Neural crest cell (in vitro differentiated cells): Measurements from ENCODE around the gene OBSCN. TPM values are rescaled to one million over a fixed set of nuclear protein-coding genes. Genes with fewer than 3 reads are reported as not detected.

Experiments
- DNase-seq: peaks from one replicate; pipeline ENCODE4 v3.0.0; 2021; ENCODE audit warnings: low read depth, mixed read lengths, low spot score
- H3K27ac Mint-ChIP-seq: one replicate; pipeline ENCODE4 v1.8.0; 2021; ENCODE audit warnings: mild to moderate bottlenecking, mixed read lengths; ENCODE audit not compliant: unreplicated experiment
- H3K27me3 Mint-ChIP-seq: 2 replicates; pipeline ENCODE4 v1.8.0; 2021; ENCODE audit warnings: low read depth, mild to moderate bottlenecking, mixed read lengths
- H3K36me3 Mint-ChIP-seq: 2 replicates; pipeline ENCODE4 v1.8.0; 2021; ENCODE audit warnings: low read depth, mild to moderate bottlenecking, mixed read lengths
- H3K4me1 Mint-ChIP-seq: 2 replicates; pipeline ENCODE4 v1.8.0; 2021; ENCODE audit warnings: mixed read lengths
- H3K4me3 Mint-ChIP-seq: one replicate; pipeline ENCODE4 v1.8.0; 2021; ENCODE audit warnings: mild to moderate bottlenecking, mixed read lengths
- H3K9me3 Mint-ChIP-seq: 2 replicates; pipeline ENCODE4 v1.8.0; 2021; ENCODE audit warnings: mixed read lengths
- CTCF ChIP-seq: fragments of 200-600 bp; sonication (generic); conservative IDR thresholded peaks from 2 replicates; pipeline ENCODE4 v1.5.0; 2021; ENCODE audit warnings: antibody characterized with exemption, mild to moderate bottlenecking
- total RNA-seq: library from RNA; stranded (reverse); gene quantifications from 2 replicates; pipeline ENCODE4 v1.2.1, GENCODE V29; 2021

The OBSCN gene
- total RNA-seq, 1 donor from 2014 or later, result 40.1 TPM

DNA sequence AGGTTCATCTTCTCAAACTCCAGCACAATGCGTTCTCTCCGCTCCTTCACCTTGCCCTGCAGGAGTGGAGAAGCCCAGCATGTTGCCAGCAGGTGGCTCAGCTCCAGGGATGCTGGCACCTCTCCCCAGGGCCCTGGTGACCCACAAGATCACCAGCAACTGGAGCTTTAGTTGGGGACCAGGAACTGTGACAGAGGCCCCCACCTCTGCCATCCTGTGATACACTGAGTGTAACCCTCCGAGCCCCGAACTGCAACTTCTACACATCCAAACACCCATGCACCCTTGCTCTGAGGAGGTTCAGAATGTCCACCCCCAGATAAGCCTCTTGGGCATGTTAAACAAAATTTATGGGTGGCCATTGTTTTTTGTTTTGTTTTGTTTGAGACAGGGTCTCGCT lies 203.3 kb downstream of the OBSCN start:
- Mint-ChIP-seq H3K36me3 (peaks cover 3% of the 10 kb centered on the region), H3K27me3 (peaks cover 11% of the 10 kb centered on the region), H3K4me3 (no peak overlapping the region), H3K9me3 (no peaks in the 10 kb centered on the region), H3K4me1 (peaks cover 15% of the 10 kb centered on the region), H3K27ac (peak overlapping the region; percentile 67)
- no peak for TF ChIP-seq CTCF
- no peak for DNase-seq

DNA sequence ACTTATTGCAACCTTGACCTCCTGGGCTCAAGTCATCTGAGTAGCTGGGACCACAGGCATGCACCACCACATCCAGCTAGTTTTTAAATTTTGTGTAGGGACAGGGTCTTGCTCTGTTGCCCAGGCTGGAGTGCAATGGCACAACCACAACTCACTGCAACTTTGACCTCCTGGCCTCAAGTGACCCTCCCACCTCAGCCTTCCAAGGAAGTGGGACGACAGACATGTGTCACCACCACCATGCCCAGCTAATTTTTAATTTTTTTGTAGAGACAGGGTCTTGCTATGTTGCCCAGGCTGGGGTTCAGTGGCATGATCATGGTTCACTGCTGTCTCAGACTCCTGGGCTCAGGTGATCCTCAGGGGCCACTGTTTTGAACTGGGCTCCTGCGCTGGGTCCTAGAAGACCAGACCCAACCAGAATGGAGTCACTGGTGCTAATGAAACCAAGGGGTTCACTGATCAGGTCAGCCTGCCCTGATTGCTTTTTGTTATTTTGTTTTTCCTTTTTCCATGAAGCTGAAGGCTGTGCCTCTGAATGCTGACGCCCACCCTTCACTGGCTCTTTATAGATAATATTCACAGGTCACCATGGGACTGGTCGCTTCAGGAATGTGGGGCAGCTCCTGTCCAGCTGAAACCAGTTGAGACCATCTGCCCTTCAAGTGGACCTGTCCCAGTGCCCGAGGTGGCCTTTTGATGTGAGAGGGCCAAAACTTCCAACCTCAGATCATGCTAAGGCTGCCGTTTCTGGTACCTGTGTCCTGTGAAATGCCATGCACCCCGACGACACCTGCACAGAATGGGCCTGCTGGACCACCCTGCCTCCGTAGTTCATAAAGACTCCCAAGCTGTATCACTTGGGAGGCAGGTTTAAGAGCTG lies 203.9 kb downstream of the OBSCN start:
- Mint-ChIP-seq H3K27ac (no peak overlapping the region), H3K4me3 (peak overlapping the region; percentile 27), H3K27me3 (peaks cover 12% of the 10 kb centered on the region), H3K9me3 (no peaks in the 10 kb centered on the region), H3K4me1 (peaks cover 15% of the 10 kb centered on the region), H3K36me3 (peaks cover 3% of the 10 kb centered on the region)
- TF ChIP-seq CTCF, result no peak
- no peak for DNase-seq

DNA sequence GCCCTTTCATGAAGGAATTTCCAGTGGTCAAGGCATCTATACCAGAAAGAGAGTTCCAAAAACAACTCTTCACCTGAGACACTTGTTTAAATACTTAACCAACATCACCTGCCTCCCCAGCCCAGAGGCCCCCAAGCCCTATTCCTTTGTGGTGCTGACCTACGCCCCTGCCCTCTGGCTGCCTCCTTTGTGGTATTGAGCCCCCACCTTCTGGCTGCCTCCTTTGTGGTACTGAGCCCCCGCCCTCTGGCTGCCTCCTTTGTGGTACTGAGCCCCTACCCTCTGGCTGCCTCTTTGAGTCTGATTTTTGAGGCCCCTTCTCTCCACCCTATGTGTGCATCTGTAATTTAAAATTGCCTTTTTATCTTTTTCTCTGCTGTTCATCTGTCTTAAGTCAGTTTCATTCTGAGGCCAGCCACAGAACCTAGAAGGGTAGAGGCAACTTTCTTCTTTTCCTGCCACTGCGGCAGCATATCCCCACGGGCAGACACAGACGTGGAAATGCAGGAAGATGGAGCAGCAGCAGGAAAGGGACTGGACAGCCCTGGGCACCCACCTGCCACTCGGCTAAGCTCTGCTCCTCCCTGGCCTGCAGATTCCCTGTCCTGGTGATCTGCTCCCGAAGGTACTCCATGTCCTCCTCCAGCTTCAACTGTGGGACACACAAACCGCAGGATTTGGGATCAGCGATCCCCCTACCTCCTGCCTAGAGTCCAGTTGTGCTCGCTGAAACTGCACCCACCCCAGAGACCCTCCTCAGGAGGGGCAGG lies 205.6 kb downstream of the OBSCN start:
- Mint-ChIP-seq H3K36me3 (peaks cover 3% of the 10 kb centered on the region), H3K27ac (no peak overlapping the region), H3K9me3 (no peaks in the 10 kb centered on the region), H3K4me1 (peaks cover 11% of the 10 kb centered on the region), H3K4me3 (peak overlapping the region; percentile 11), H3K27me3 (peaks cover 19% of the 10 kb centered on the region)
- TF ChIP-seq CTCF, result no peak
- DNase-seq, result no peak

DNA sequence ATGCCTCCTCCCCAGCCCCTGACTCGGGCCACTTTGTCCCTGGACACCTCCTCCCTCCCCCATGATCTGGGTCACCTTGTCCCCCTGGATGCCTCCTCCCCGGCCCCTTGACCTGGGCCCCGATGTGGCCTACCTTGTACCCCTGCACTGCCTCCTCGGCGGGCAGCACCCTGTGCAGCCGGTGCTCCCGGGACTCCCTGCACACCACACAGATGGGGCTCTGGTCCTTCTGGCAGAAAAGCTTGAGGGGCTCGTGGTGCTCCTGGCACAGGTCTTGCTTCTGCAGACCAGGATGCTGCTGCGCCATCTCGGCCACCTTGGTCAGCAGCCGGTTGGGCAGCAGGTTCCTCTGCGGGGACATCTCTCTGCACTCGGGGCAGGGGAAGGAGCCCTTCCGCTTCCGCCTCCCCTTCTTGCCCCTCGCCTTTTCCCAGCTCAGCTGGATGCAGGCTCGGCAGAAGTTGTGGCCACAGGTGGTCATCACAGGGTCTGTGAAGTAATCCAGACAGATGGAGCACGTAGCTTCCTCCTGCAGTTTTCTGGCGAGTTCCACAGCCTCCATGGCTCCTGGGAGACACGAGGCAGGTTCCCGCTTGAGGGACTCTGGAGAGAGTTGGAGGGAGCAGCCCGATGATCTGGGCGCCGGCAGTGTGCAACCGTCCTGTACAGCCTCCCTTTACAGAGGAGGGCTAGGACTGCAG lies 206.8 kb downstream of the OBSCN start:
- Mint-ChIP-seq H3K36me3 (peaks cover 3% of the 10 kb centered on the region), H3K27ac (no peak overlapping the region), H3K27me3 (peaks cover 22% of the 10 kb centered on the region), H3K4me1 (peaks cover 11% of the 10 kb centered on the region), H3K4me3 (no peak overlapping the region), H3K9me3 (no peaks in the 10 kb centered on the region)
- no peak for TF ChIP-seq CTCF
- no peak for DNase-seq

DNA sequence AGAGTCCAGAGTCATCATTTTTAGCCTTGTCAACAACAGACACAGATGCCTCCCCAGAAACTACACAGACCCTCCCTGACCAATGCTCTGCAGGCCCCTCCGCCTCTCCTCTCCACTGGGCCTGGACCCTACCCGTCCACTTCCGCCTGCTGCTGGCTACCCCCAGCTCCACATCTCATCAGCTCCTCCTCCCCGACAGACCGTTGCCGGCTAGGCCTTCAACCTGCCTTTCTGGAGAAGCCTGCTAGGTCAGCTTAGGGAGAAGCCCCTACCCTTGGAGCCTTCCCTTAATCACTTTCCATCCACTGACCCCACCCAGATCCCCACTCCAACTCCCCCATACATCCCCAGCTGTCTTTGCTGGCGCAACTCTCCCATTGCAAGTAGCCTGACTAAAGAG lies 207.4 kb downstream of the OBSCN start:
- Mint-ChIP-seq H3K27me3 (peaks cover 25% of the 10 kb centered on the region), H3K36me3 (peaks cover 3% of the 10 kb centered on the region), H3K27ac (no peak overlapping the region), H3K4me3 (peak overlapping the region; percentile 83), H3K9me3 (no peaks in the 10 kb centered on the region), H3K4me1 (peaks cover 11% of the 10 kb centered on the region)
- no peak for TF ChIP-seq CTCF
- no peak for DNase-seq
